HepG2 (cell line): ENCODE results near the gene SRPK3. TPM values are rescaled to one million over a fixed set of nuclear protein-coding genes. Genes with fewer than 3 reads are reported as not detected.
"Not testable (repeated sequence)": the region's sequence is repeated elsewhere in the genome, so short reads cannot be mapped to it uniquely, and the experiment has no call there.

Experiments
- ATAC-seq: fragments of 200-7000 bp; cut with Tn5 transposase; 3 replicates; pipeline ENCODE4 v1.9.1; 2020; ENCODE audit warnings: mild to moderate bottlenecking, moderate library complexity
- BruUV-seq: library from RNA; stranded (reverse); fragments of 400-500 nt; replicated peaks from 2 replicates; lab custom pipeline; 2021; lab: Mats Ljungman, UMichigan
- CTCF ChIA-PET: fragments of 300-600 bp; formaldehyde crosslinking; extraction: SDS; loops from one replicate; lab custom pipeline; 2021; ENCODE audit warnings: low total read pairs, inconsistent platforms, low intra/inter-chr PET ratio; lab: Yijun Ruan, JAX
- POLR2A ChIA-PET: fragments of 350-600 bp; sonication (Branson Sonifier 250); formaldehyde crosslinking; loops from one replicate; lab custom pipeline; 2020; ENCODE audit warnings: antibody characterized with exemption, inconsistent platforms; lab: Yijun Ruan, JAX
- DNase-seq: peaks from one replicate; pipeline ENCODE4 v3.0.0-alpha.2; 2015; ENCODE audit warnings: low spot score
- FAIRE-seq: peaks from 3 replicates; lab custom pipeline; 2011; peaks lifted over from hg19 to GRCh38; lab: Jason Lieb, UNC
- H2AFZ ChIP-seq: one replicate; pipeline ENCODE4 v1.6.1; 2011; ENCODE audit warnings: low read length, inconsistent platforms
- H3K27ac ChIP-seq: fragments of 300-600 bp; 3 replicates; pipeline ENCODE4 v1.8.0; 2011; ENCODE audit warnings: mixed run types, mild to moderate bottlenecking, mixed read lengths, low read length, inconsistent platforms; ENCODE audit not compliant: insufficient read depth; ENCODE audit errors: extremely low read length
- H3K27me3 ChIP-seq, 2 experiments: fragments of 200-600 bp in 1 of 2; 2 replicates in 1 of 2; 3 replicates in 1 of 2; pipeline versions ENCODE4 v1.6.0 to v1.8.0; 2011; ENCODE audit warnings: low read length in 2 of 2, mild to moderate bottlenecking in 2 of 2, moderate library complexity in 2 of 2, inconsistent platforms in 1 of 2; ENCODE audit not compliant: insufficient read depth in 2 of 2, control insufficient read depth in 1 of 2
- H3K36me3 ChIP-seq, 2 experiments: fragments of 200-600 bp in 1 of 2; replicated peaks in 1 of 2; 2 replicates in 1 of 2; 3 replicates in 1 of 2; pipeline versions ENCODE4 v1.5.1 to v1.8.0; 2011; ENCODE audit warnings: low read length in 2 of 2, inconsistent platforms in 1 of 2; ENCODE audit not compliant: insufficient read depth in 2 of 2, control insufficient read depth in 1 of 2
- H3K4me1 ChIP-seq: 2 replicates; pipeline ENCODE4 v1.5.1; 2012; ENCODE audit warnings: low read length, inconsistent platforms; ENCODE audit not compliant: insufficient read depth
- H3K4me2 ChIP-seq: 2 replicates; pipeline ENCODE4 v1.6.0; 2011; ENCODE audit warnings: low read depth, low read length, inconsistent platforms
- H3K4me3 ChIP-seq, 3 experiments: fragments of 200-600 bp in 1 of 3; sonication (generic), shearing (Covaris generic) in 1 of 3; replicated peaks in 1 of 3; 2 replicates each; pipeline ENCODE4 v1.5.1; 2011 to 2016; ENCODE audit warnings: low read length in 3 of 3, inconsistent platforms in 2 of 3, low read depth in 2 of 3, mild to moderate bottlenecking in 2 of 3, control low read depth in 1 of 3, mixed read lengths in 1 of 3; ENCODE audit not compliant: insufficient read depth in 1 of 3
- H3K79me2 ChIP-seq: one replicate; pipeline ENCODE4 v1.6.1; 2011; ENCODE audit warnings: low read length, inconsistent platforms; ENCODE audit not compliant: insufficient read depth
- H3K9ac ChIP-seq: 2 replicates; pipeline ENCODE4 v1.6.0; 2011; ENCODE audit warnings: mild to moderate bottlenecking, low read depth, low read length, inconsistent platforms; ENCODE audit not compliant: insufficient read depth
- H3K9me3 ChIP-seq: 2 replicates; pipeline ENCODE4 v1.5.1; 2012; ENCODE audit warnings: mild to moderate bottlenecking, low read length
- H4K20me1 ChIP-seq: 2 replicates; pipeline ENCODE4 v1.6.0; 2011; ENCODE audit warnings: inconsistent platforms, mild to moderate bottlenecking, low read length, moderate library complexity; ENCODE audit not compliant: insufficient read depth
- AGO2 ChIP-seq: fragments of 200-400 bp; formaldehyde crosslinking; optimal IDR thresholded peaks from 2 replicates; pipeline ENCODE3; 2017; ENCODE audit warnings: mild to moderate bottlenecking, low read depth, low read length, moderate library complexity
- ATAD3A ChIP-seq: sonication (generic); formaldehyde crosslinking; IDR thresholded peaks from 2 replicates; pipeline ENCODE4 v1.4.0; 2020; ENCODE audit warnings: missing genetic modification reagents
- DR1 ChIP-seq: sonication (generic); formaldehyde crosslinking; IDR thresholded peaks from 2 replicates; pipeline ENCODE4 v1.8.0; 2021; ENCODE audit warnings: mild to moderate bottlenecking, missing genetic modification reagents, inconsistent platforms
- MZF1 ChIP-seq: sonication (generic); formaldehyde crosslinking; IDR thresholded peaks from 2 replicates; pipeline ENCODE4 v1.8.1; 2023; ENCODE audit warnings: mild to moderate bottlenecking, missing genetic modification reagents, borderline replicate concordance
- RARA ChIP-seq: IDR thresholded peaks from 2 replicates; pipeline ENCODE4 v1.6.1; 2016; ENCODE audit warnings: missing genetic modification reagents, missing compliant biosample characterization
- SCMH1 ChIP-seq: sonication (generic); formaldehyde crosslinking; IDR thresholded peaks from 2 replicates; pipeline ENCODE4 v1.9.0; 2021; ENCODE audit warnings: missing genetic modification reagents, mild to moderate bottlenecking, borderline replicate concordance
- TBX2 ChIP-seq: sonication (generic); formaldehyde crosslinking; IDR thresholded peaks from 2 replicates; pipeline ENCODE4 v1.5.0; 2020; ENCODE audit warnings: missing genetic modification reagents, mild to moderate bottlenecking, borderline replicate concordance
- ZNF232 ChIP-seq: sonication (generic); formaldehyde crosslinking; IDR thresholded peaks from 2 replicates; pipeline ENCODE4 v1.4.0; 2020; ENCODE audit warnings: missing genetic modification reagents, borderline replicate concordance
- ZNF274 ChIP-seq: sonication (generic); formaldehyde crosslinking; IDR thresholded peaks from 2 replicates; pipeline ENCODE4 v1.5.1; 2020; ENCODE audit warnings: mild to moderate bottlenecking, missing genetic modification reagents
- ZNF543 ChIP-seq: sonication (generic); formaldehyde crosslinking; IDR thresholded peaks from 2 replicates; pipeline ENCODE4 v1.4.0; 2020; ENCODE audit warnings: mild to moderate bottlenecking, missing genetic modification reagents
- ZNF883 ChIP-seq: sonication (generic); formaldehyde crosslinking; IDR thresholded peaks from 2 replicates; pipeline ENCODE4 v1.5.1; 2020; ENCODE audit warnings: mild to moderate bottlenecking, missing genetic modification reagents; ENCODE audit errors: not compliant biosample characterization
- WGBS: methylation state at CpG from one replicate; pipeline ENCODE4 v1.1.6; 2017; ENCODE audit warnings: low lambda C conversion rate; 5-methylcytosine and 5-hydroxymethylcytosine counted together
- in situ Hi-C: cut with HindIII; loops from 2 replicates; pipeline ENCODE4 v1.10.0; 2017; ENCODE audit warnings: low pct_unique_long_range_greater_than_20kb; ENCODE audit not compliant: extremely low pct_ligation_motif_present
- intact Hi-C: fragments of 100-400 bp; cut with micrococcal nuclease; formaldehyde crosslinking; loops from one replicate; pipeline ENCODE4 v1.10.0; 2022; ENCODE audit not compliant: unreplicated experiment
- polyA plus RNA-seq, 8 experiments: library from polyadenylated mRNA; depleted of rRNA in 3 of 8; stranded (reverse) in 7 of 8; unstranded in 1 of 8; fragments of >200 nt; fragmentation: Illumina TruSeq in 4 of 8; extraction: Trizol in 4 of 8; gene quantifications; 2 replicates each; pipeline versions ENCODE4 v1.2.1 to v1.2.3, GENCODE V29; 2011 to 2016; ENCODE audit warnings: low read depth in 4 of 8, missing spikeins in 1 of 8, mixed read lengths in 1 of 8; ENCODE audit not compliant: insufficient read depth in 1 of 8
- total RNA-seq, 5 experiments: library from RNA; depleted of rRNA; stranded (reverse); fragments of >200 nt; fragmentation: Illumina TruSeq; extraction: Trizol; gene quantifications; 2 replicates each; pipeline ENCODE4 v1.2.3, GENCODE V29; 2016; ENCODE audit warnings: low read depth in 1 of 5
- TF ChIP-seq, protein P1 (sequence below): sonication (generic); formaldehyde crosslinking; IDR thresholded peaks from 2 replicates; pipeline ENCODE4 v1.5.0; 2020; ENCODE audit warnings: missing genetic modification reagents
- TF ChIP-seq, protein P2 (sequence below): sonication (generic); formaldehyde crosslinking; IDR thresholded peaks from 2 replicates; pipeline ENCODE4 v1.4.0; 2020; ENCODE audit warnings: missing genetic modification reagents, borderline replicate concordance
- TF ChIP-seq, protein P3 (sequence below): sonication (generic); formaldehyde crosslinking; IDR thresholded peaks from 2 replicates; pipeline ENCODE4 v1.8.0; 2022; ENCODE audit warnings: mild to moderate bottlenecking, missing genetic modification reagents; ENCODE audit not compliant: insufficient replicate concordance

SRPK3 gene
- total and polyA plus RNA-seq, 2 of the 13 experiments (the other 11 are each of a cell fraction or from before 2014, with no cell fraction given), result 0.22 to 0.30 TPM

DNA sequence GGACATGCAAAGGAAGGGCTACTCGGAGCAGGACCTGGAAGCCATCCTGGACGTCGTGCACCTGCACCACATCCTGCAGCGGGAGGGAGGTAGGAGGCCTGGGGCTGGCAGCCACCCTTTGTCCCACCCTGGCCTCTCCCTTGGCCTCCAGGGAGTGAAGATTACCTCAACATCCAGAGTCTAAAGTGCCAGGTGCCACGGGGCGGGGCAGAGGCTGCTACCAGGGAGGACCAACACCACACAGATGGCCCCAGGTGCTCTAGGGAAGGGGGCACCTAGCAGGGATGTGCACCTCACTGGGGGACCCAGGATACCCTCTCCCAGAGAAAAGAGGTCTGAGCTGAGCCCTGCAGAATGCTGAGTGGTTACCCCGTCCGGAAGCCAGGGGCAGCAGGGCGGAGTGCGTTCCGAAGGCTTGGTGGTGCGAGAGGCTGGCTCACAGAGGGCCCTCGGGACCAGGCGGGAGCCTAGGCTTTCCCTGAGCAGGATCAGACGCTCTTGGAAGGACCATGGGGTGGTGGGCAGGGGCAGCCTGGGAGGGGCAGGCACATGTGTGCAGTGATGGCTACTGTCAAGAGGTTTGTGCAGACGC is 40.1 kb upstream of the SRPK3 start (continued):
- TF ChIP-seq ZNF543 (CRISPR knock-in tag), result no peak

DNA sequence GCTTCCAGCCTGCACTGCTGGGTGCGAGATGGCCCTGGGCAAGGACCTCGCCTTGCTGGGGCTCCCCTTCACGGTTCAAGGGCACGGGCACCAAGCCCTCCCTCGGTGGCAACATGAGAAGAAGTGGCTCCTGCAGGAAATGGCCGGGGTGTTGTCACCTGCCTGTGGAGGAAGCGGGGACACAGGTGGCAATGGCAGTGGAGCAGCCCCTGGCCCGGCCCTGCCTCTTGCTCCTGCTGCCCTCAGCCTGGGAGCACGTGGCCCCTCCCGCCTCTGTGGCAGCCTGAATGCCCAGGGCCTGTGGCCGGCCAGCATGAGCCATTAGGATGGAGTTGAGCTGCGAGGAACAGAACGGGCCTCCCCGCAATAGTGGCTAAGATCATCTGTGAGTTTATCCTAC is 39.4 kb upstream of the SRPK3 start:
- no peak overlapping the region for H3K27ac ChIP-seq
- no peak for ATAC-seq
- in situ Hi-C loops, result no loop called here
- H3K9ac ChIP-seq, result no peak overlapping the region
- TF ChIP-seq, protein P1, sequence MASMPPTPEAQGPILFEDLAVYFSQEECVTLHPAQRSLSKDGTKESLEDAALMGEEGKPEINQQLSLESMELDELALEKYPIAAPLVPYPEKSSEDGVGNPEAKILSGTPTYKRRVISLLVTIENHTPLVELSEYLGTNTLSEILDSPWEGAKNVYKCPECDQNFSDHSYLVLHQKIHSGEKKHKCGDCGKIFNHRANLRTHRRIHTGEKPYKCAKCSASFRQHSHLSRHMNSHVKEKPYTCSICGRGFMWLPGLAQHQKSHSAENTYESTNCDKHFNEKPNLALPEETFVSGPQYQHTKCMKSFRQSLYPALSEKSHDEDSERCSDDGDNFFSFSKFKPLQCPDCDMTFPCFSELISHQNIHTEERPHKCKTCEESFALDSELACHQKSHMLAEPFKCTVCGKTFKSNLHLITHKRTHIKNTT (CRISPR knock-in tag), result no peak
- no peak for TF ChIP-seq MZF1 (CRISPR knock-in tag)
- no peak for TF ChIP-seq RARA (CRISPR knock-in tag)
- TF ChIP-seq, protein P2, sequence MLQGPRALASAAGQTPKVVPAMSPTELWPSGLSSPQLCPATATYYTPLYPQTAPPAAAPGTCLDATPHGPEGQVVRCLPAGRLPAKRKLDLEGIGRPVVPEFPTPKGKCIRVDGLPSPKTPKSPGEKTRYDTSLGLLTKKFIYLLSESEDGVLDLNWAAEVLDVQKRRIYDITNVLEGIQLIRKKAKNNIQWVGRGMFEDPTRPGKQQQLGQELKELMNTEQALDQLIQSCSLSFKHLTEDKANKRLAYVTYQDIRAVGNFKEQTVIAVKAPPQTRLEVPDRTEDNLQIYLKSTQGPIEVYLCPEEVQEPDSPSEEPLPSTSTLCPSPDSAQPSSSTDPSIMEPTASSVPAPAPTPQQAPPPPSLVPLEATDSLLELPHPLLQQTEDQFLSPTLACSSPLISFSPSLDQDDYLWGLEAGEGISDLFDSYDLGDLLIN (CRISPR knock-in tag), result no peak
- TF ChIP-seq ATAD3A (CRISPR knock-in tag), result no peak
- TF ChIP-seq ZNF274 (CRISPR knock-in tag), result no peak
- no peak for TF ChIP-seq AGO2
- no peak for TF ChIP-seq ZNF883
- TF ChIP-seq ZNF232 (CRISPR knock-in tag), result no peak
- TF ChIP-seq, protein P3, sequence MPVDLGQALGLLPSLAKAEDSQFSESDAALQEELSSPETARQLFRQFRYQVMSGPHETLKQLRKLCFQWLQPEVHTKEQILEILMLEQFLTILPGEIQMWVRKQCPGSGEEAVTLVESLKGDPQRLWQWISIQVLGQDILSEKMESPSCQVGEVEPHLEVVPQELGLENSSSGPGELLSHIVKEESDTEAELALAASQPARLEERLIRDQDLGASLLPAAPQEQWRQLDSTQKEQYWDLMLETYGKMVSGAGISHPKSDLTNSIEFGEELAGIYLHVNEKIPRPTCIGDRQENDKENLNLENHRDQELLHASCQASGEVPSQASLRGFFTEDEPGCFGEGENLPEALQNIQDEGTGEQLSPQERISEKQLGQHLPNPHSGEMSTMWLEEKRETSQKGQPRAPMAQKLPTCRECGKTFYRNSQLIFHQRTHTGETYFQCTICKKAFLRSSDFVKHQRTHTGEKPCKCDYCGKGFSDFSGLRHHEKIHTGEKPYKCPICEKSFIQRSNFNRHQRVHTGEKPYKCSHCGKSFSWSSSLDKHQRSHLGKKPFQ, result no peak
- TF ChIP-seq SCMH1 (CRISPR knock-in tag), result no peak
- TF ChIP-seq TBX2, result no peak
- no peak for TF ChIP-seq DR1
- TF ChIP-seq, all 625 proteins: peak for 0
- DNase-seq (no peak), FAIRE-seq (no peak)
- H2AFZ ChIP-seq, result no peak overlapping the region
- WGBS, result no CpG with 5 or more reads among the region's 14 CpGs
- no peaks in the 10 kb centered on the region for H3K4me1 ChIP-seq
- no peaks in the 10 kb centered on the region for H4K20me1 ChIP-seq
- ChIA-PET POLR2A (no interaction called here), CTCF (no interaction called here)
- no peak overlapping the region for H3K4me3 ChIP-seq
- intact Hi-C loops, result no loop called here
- no TSS peak for BruUV-seq
- H3K9me3 ChIP-seq, result no peaks in the 10 kb centered on the region
- no peak overlapping the region for H3K4me2 ChIP-seq
- no peaks in the 10 kb centered on the region for H3K27me3 ChIP-seq
- H3K79me2 ChIP-seq, result no peaks in the 10 kb centered on the region
- 0 out of 5 replicates have a peak, but pooled peaks cover 0 to 3% of the 10 kb centered on the region in 2 experiments for H3K36me3 ChIP-seq

DNA sequence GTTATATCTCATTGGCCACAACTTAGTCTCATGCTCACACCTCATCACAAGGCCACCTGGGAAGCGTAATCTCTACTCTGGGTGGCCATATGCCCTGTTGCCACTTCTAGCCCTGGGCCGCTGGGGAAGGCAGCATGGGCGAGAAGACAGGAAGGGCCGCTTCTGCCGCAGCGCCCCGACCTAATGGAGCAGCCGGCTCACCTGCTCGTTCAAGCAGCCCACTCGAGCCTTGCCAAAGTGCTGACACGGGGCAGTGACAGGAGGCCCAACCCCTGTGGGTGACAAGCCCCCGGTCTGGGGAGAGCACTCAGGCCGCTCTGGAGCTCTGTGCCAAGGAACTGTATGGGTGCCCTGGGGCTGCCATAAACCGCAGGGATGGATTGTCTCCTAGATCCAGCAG is 38.7 kb upstream of the SRPK3 start:
- not testable (repeated sequence) for FAIRE-seq
- WGBS, result no CpG with 5 or more reads among the region's 14 CpGs

More for the DNA sequence above, 38.7 kb upstream of the SRPK3 start:
- H3K4me3 ChIP-seq, ATAC-seq, H3K4me2 ChIP-seq, intact Hi-C loops, H3K27me3 ChIP-seq, H3K9ac ChIP-seq, H3K4me1 ChIP-seq, POLR2A ChIA-PET, H4K20me1 ChIP-seq, in situ Hi-C loops, H3K79me2 ChIP-seq, DNase-seq, BruUV-seq, H3K9me3 ChIP-seq, CTCF ChIA-PET, H3K36me3 ChIP-seq, H3K27ac ChIP-seq, H2AFZ ChIP-seq: not testable (repeated sequence)
